ENCODE measurements around the gene HMHB1.

GRCh38 chr5:143820451-143820850 lies 8.5 kb downstream of the HMHB1 start:
- no peak for TF ChIP-seq CTCF (IDR thresholded peaks at IDR 0.05; ENCODE audit: low read depth, low read length)
- TF ChIP-seq POLR2A (IDR thresholded peaks at IDR 0.05; ENCODE audit: extremely low read depth, insufficient read length): no peak
- no peak for TF ChIP-seq MYC (IDR thresholded peaks at IDR 0.05; ENCODE audit: low read depth, low read length)
- TF ChIP-seq MAX (IDR thresholded peaks at IDR 0.05; ENCODE audit: low read depth, low read length): no peak

Measured in NB4 (cell line).